HG03520 (cell line): ENCODE measurements around the gene ING5.
"Not testable (repeated sequence)": the region's sequence is repeated elsewhere in the genome, so short reads cannot be mapped to it uniquely, and the experiment has no call there.

Source experiments
- ATAC-seq: cut with Tn5 transposase; IDR thresholded peaks from one replicate; pipeline ENCODE4 v1.9.1; 2021; ENCODE audit warnings: mild to moderate bottlenecking, moderate library complexity; ENCODE audit not compliant: unreplicated experiment

The ING5 gene

DNA sequence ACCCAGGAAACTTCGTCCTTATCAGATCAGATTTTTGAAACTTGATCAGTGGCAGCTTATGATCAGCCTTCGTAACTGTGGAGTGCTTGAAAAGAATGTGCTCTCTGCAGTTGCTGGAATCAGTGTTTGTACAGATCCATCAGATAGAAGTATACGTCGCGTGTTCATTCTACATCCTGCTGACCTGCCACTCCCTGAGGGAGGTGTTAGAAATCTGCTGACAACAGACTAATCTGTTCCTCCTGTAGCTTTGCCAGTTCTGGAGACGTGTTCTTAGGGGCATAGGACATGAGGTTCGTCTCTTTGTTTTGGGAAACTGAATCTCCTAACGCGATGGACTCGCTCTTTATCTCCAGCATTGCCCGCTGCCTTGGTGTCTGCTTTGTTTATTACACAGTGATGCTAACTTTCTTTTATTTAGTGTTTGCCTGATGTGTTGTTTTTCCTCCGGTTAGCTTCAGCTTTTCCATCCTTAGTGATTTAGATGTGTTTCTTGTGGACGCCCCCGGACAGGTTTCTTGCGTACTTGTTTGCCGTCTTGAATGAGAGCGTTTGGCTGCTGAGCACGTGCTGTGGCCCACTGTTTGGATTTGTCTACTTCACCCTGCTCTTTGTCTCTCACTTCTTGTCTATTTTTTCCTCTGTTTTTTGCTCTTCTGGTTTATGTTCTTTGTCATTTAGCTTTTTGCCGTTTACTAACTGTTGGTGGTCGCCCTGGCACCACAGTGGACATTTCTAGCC lies 57.4 kb downstream of the ING5 start:
- ATAC-seq, result no peak

- not testable (repeated sequence) for ATAC-seq
Measured at GRCh38 chr2:241759893-241760292, 58.1 kb downstream of the ING5 start.

- ATAC-seq, result no peak
Measured at GRCh38 chr2:241760301-241760771, 58.5 kb downstream of the ING5 start.

DNA sequence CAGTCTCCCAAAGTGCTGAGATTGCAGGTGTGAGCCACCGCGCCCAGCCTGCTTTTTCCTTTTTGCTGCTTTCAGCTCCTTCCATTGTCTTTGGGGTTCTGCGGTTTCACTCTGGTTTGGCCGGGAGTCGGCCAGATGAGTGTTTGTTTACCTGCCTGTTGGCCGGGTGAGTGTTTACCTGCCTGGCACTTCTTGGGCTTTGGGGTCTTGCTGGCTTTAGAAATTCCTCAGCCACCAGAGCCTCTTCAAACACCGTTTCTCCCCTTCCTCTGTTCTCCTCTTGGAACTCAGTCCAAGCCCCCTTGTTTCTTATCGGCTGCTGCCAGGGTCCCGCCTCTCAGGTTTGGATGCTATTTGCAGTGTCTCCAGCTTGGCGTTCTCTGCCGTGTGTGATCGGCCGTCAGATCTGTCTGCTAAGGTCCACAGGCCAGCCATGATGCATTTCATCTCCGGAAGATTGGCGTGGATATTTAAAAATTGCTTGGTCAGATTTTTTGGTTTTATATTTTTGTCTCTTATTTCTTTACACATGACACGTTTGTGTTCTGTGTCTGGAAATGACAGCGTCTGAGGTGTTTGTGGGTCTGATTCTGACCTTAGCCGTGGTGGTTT lies 60.6 kb downstream of the ING5 start:
- no peak for ATAC-seq

- no peak for ATAC-seq
Measured at GRCh38 chr2:241762933-241763369, 61.1 kb downstream of the ING5 start.

GRCh38 chr2:241763551-241764274 lies 61.9 kb downstream of the ING5 start:
- ATAC-seq, result no peak

- no peak for ATAC-seq
Measured at GRCh38 chr2:241764275-241765241, 62.7 kb downstream of the ING5 start.

DNA sequence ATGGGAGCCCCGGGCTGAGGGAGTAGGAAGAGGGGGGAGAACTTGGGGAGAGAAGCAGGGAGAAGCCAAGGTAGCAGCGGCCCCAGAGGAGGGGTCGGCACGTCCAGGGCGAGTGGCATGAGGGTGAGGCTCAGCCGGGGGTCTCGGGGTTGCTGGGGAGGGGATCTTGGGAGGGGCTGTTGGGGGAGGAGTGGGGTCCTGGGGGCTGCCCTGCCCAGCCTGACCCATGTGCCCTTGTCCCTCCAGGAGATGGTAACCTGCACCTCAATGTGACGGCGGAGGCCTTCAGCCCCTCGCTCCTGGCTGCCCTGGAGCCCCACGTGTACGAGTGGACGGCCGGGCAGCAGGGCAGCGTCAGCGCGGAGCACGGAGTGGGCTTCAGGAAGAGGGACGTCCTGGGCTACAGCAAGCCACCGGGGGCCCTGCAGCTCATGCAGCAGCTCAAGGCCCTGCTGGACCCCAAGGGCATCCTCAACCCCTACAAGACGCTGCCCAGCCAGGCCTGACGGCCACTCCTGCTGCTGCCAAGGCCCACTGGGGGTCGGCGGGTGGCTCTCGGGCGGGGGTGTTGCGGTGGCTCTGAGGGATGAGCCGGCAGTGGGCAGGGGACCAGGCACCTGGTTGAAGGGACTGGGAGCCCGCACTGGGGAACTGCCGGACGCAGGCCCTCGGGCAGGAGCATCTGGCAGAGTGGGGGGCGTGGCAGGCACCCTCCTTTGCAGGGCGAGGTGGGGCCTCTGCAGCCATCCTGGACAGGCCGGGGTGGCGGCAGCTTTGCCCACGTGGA lies 65.8 kb downstream of the ING5 start:
- no peak for ATAC-seq

- ATAC-seq, result no peak
Measured at GRCh38 chr2:241768251-241768711, 66.4 kb downstream of the ING5 start.

GRCh38 chr2:241768850-241769249 lies 67.0 kb downstream of the ING5 start:
- no peak for ATAC-seq

DNA sequence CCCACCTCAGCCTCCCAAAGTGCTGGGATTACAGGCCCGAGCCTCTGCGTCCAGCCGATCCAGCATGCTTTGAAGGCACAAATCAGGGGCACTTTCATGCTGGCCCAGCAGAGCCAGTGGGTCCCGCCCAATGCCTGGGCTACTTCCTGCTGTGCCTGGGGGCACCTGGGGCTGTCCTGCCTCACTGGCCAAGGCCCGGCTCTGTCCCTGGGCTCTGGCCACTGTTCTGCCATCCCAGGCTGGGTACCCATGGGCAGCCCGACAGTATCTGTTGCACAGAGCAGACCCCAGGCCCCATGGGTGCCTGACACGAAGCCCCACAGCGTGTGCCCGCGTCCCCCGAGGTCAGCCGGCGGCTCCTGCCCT lies 68.0 kb downstream of the ING5 start:
- ATAC-seq, result no peak

- ATAC-seq, result no peak
Measured at GRCh38 chr2:241770185-241770935, 68.5 kb downstream of the ING5 start.

DNA sequence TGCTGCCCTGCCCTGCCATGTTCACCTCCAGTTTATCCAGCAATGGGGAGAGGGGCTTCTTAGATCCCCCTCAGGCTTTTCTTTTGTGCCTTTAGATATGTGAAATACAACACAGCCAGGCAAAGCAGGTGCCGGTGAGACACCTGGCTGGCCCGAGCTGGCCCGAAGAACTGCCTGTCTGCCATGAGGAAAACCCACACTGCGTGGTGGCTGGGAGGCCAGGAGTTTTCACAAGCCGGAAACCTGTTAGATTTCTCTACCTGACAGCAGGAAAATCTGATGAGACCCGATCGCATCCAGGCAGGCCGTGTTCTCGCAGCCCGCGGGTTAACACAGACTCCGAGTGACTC lies 69.1 kb downstream of the ING5 start:
- no peak for ATAC-seq

DNA sequence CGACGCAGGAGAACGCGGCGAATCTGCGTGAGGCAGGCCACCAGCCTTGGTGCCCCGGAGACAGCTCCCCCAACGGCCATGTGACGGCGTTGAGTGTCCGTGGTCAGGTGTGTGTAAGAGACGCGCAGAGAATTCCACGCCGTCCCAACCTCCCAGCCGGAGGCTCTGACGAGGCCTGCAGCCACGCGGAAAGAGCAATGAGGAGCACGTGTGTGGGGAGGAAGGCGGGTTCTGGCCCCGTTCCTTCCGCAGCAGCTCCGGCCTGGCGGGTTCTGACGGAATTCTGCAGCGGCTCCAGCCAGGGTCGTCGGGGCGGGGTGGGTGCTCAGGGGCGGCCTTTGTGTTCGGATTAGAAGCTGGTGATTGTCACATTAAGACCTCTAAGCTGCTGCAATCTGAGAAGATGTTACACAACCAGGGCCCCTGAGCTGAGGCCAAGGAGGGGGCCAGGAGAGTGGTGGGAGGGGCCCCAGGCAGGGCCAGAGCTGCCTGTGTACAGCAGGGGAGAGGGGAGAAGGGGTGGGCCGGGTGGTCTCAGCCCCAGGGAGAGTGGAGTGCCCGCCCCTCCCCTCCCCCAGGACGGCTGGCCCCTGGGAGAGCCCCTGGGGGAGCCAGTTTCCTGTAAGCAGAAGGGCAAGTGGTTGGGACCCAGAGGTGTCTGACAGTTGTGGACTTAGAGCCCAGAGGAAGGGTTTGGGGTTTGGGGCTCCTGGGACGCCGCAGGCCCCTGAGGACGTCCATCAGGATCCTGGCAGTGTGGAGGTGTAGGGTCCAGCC lies 69.6 kb downstream of the ING5 start:
- ATAC-seq, result no peak

DNA sequence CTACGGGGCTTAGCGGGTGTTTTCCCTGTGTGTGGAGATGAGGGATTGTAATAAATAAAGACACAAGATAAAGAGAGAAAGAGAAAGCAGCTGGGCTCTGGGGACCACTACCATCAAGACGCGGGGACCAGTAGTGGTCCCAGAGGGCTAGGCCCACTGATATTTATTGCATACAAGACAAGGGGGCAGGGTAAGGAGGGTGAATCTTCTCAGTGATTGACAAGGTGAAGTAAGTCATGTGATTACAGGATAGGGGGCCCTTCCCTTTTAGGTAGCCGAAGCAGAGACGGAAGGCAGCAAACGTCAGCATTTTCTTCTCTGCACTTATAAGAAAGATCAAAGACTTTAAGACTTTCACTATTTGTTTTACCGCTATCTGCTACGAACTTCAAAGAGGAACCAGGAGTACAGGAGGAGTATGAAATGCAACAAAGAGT lies 70.2 kb downstream of the ING5 start:
- no peak for ATAC-seq

GRCh38 chr2:241773511-241774418 lies 71.9 kb downstream of the ING5 start:
- ATAC-seq, result no peak

DNA sequence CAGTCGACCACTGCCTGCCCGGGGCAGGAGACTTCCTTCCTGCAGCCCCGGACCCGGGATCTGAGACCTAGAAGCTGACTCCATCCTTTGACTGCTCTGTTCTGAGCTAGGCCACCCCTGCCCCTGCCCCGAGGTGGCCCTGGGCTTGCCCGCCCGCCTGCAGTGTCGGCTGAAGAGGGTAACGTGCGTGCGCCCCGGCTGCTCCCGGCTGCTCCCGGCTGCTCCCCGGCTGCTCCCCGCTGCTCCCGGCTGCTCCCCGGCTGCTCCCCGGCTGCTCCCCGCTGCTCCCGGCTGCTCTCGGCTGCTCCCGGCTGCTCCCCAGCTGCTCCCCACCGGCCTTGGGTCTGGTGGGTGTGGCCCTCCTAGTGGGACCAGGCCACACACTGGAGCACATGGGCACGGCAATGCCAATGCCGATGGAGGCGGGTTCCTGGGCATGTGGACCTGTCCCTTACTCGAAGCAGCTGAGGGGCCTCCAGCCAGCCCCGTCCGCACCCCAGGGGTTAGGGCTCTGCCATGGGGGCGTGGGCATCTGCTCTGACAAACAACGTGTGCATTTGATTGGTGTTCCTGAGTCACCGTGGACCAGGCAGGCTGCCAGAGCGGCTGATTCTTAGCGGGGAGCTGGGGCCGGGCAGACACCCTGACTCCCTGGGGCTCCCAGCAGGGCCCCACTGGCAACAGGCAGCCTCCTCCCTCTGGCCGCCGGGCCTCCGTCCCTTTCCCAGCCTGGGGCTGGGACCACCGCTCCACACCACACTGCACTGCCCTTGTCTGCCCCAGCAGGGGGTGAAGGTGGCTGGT lies 72.8 kb downstream of the ING5 start:
- ATAC-seq, result no peak
